Left lobe of liver (tissue), 1 donor: Measurements from ENCODE around the gene POLE3. TPM values are rescaled to one million over a fixed set of nuclear protein-coding genes. Genes with fewer than 3 reads are reported as not detected.

Source experiments
- total RNA-seq: library from RNA; stranded (reverse); gene quantifications from one replicate; pipeline ENCODE4 v1.2.1, GENCODE V29; 2021
- donor health status: DM: no; HTN: yes; CAD: no.

Gene POLE3
- total RNA-seq, 1 donor from 2014 or later, result 14.3 TPM

Other genes with a start within 250 kb of the POLE3 start
- 12.2 TPM for gene FKBP15, start 189.4 kb downstream of the POLE3 start, total RNA-seq
- 74.9 TPM for gene SLC31A1, start 189.1 kb downstream of the POLE3 start, total RNA-seq
- gene CDC26, start 135.1 kb downstream of the POLE3 start, total RNA-seq, result 17.8 TPM
- 12.0 TPM for gene PRPF4, start 135.0 kb downstream of the POLE3 start, total RNA-seq
- 0.20 TPM for gene RNF183, start 107.3 kb downstream of the POLE3 start, total RNA-seq
- 3.0 TPM for gene WDR31, start 70.4 kb downstream of the POLE3 start, total RNA-seq
- gene BSPRY, start 61.1 kb downstream of the POLE3 start, total RNA-seq, result 0.33 TPM
- 76.9 TPM for gene HDHD3, start 33.7 kb downstream of the POLE3 start, total RNA-seq
- 152 TPM for gene ALAD, start 9.4 kb downstream of the POLE3 start, total RNA-seq
- gene C9orf43, start 72 bp upstream of the POLE3 start, total RNA-seq, result 0.96 TPM
- 19.5 TPM for gene RGS3, start 53.1 kb upstream of the POLE3 start, total RNA-seq